WTC11 (cell line): Measurements from ENCODE around the gene GOSR1.

Source experiments
- ESRRA ChIP-seq: sonication (generic); formaldehyde crosslinking; IDR thresholded peaks from 2 replicates; pipeline ENCODE4 v1.8.1; 2022; ENCODE audit warnings: mild to moderate bottlenecking, missing genetic modification reagents, borderline replicate concordance
- FOXK1 ChIP-seq: sonication (generic); formaldehyde crosslinking; IDR thresholded peaks from 2 replicates; pipeline ENCODE4 v1.8.0; 2022; ENCODE audit warnings: mild to moderate bottlenecking, moderate library complexity, missing genetic modification reagents
- NFYB ChIP-seq: sonication (generic); formaldehyde crosslinking; conservative IDR thresholded peaks from 2 replicates; pipeline ENCODE4 v1.8.0; 2022; ENCODE audit warnings: low read depth, missing genetic modification reagents
- NR3C1 ChIP-seq: sonication (generic); formaldehyde crosslinking; conservative IDR thresholded peaks from 2 replicates; pipeline ENCODE4 v1.8.1; 2023; ENCODE audit warnings: low read depth, mild to moderate bottlenecking, missing genetic modification reagents
- RELA ChIP-seq: sonication (generic); formaldehyde crosslinking; IDR thresholded peaks from 2 replicates; pipeline ENCODE4 v1.8.1; 2022; ENCODE audit warnings: missing genetic modification reagents, mild to moderate bottlenecking, borderline replicate concordance
- SP1 ChIP-seq: sonication (generic); formaldehyde crosslinking; conservative IDR thresholded peaks from 2 replicates; pipeline ENCODE4 v1.8.1; 2022; ENCODE audit warnings: missing genetic modification reagents
- TP53 ChIP-seq: sonication (generic); formaldehyde crosslinking; IDR thresholded peaks from 2 replicates; pipeline ENCODE4 v1.8.1; 2023; ENCODE audit warnings: mild to moderate bottlenecking, missing genetic modification reagents
- ZBTB21 ChIP-seq: sonication (generic); formaldehyde crosslinking; IDR thresholded peaks from 2 replicates; pipeline ENCODE4 v1.8.1; 2023; ENCODE audit warnings: mild to moderate bottlenecking, missing genetic modification reagents, borderline replicate concordance
- ZNF121 ChIP-seq: sonication (generic); formaldehyde crosslinking; IDR thresholded peaks from 2 replicates; pipeline ENCODE4 v1.8.0; 2023; ENCODE audit warnings: missing genetic modification reagents
- ZNF396 ChIP-seq: fragments of 250-450 bp; sonication (Bioruptor Pico); IDR thresholded peaks from 2 replicates; pipeline ENCODE4 v1.8.0; 2021; ENCODE audit warnings: mild to moderate bottlenecking, moderate library complexity, borderline replicate concordance
- TF ChIP-seq, protein P1 (sequence below): sonication (generic); formaldehyde crosslinking; IDR thresholded peaks from 2 replicates; pipeline ENCODE4 v1.8.0; 2022; ENCODE audit warnings: mild to moderate bottlenecking, missing genetic modification reagents
- TF ChIP-seq, protein P2 (sequence below): fragments of 200-600 bp; IDR thresholded peaks from 2 replicates; pipeline ENCODE4 v1.8.0; 2022; ENCODE audit warnings: antibody characterized with exemption
- TF ChIP-seq, protein P3 (sequence below): sonication (generic); formaldehyde crosslinking; IDR thresholded peaks from 2 replicates; pipeline ENCODE4 v1.8.0; 2022; ENCODE audit warnings: mild to moderate bottlenecking, missing genetic modification reagents

GRCh38 chr17:30433514-30433913 lies 43.7 kb upstream of the GOSR1 start:
- TF ChIP-seq NR3C1 (CRISPR knock-in tag) (no peak), ESRRA (CRISPR knock-in tag) (no peak), ZNF396 (CRISPR knock-in tag) (no peak), ZNF121 (CRISPR knock-in tag) (no peak), SP1 (CRISPR knock-in tag) (no peak), TP53 (CRISPR knock-in tag) (no peak), ZBTB21 (CRISPR knock-in tag) (no peak), RELA (CRISPR knock-in tag) (no peak), FOXK1 (CRISPR knock-in tag) (no peak), NFYB (no peak)
- TF ChIP-seq, protein P1, sequence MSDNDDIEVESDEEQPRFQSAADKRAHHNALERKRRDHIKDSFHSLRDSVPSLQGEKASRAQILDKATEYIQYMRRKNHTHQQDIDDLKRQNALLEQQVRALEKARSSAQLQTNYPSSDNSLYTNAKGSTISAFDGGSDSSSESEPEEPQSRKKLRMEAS (CRISPR knock-in tag), result no peak
- TF ChIP-seq, protein P2, sequence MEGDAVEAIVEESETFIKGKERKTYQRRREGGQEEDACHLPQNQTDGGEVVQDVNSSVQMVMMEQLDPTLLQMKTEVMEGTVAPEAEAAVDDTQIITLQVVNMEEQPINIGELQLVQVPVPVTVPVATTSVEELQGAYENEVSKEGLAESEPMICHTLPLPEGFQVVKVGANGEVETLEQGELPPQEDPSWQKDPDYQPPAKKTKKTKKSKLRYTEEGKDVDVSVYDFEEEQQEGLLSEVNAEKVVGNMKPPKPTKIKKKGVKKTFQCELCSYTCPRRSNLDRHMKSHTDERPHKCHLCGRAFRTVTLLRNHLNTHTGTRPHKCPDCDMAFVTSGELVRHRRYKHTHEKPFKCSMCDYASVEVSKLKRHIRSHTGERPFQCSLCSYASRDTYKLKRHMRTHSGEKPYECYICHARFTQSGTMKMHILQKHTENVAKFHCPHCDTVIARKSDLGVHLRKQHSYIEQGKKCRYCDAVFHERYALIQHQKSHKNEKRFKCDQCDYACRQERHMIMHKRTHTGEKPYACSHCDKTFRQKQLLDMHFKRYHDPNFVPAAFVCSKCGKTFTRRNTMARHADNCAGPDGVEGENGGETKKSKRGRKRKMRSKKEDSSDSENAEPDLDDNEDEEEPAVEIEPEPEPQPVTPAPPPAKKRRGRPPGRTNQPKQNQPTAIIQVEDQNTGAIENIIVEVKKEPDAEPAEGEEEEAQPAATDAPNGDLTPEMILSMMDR, result no peak
- TF ChIP-seq, protein P3, sequence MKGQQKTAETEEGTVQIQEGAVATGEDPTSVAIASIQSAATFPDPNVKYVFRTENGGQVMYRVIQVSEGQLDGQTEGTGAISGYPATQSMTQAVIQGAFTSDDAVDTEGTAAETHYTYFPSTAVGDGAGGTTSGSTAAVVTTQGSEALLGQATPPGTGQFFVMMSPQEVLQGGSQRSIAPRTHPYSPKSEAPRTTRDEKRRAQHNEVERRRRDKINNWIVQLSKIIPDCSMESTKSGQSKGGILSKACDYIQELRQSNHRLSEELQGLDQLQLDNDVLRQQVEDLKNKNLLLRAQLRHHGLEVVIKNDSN (CRISPR knock-in tag), result no peak
